Ectodermal cell (in vitro differentiated cells): ENCODE data around the gene MAGI1.
"Not testable (repeated sequence)": the region's sequence is repeated elsewhere in the genome, so short reads cannot be mapped to it uniquely, and the experiment has no call there.

Source experiments
- H3K27ac ChIP-seq: 2 replicates; pipeline ENCODE4 v1.7.0; 2013; ENCODE audit warnings: mild to moderate bottlenecking, low read depth, low read length; ENCODE audit not compliant: insufficient read depth, poor library complexity, severe bottlenecking
- H3K27me3 ChIP-seq: 2 replicates; pipeline ENCODE4 v1.7.0; 2013; ENCODE audit warnings: mild to moderate bottlenecking, low read length; ENCODE audit not compliant: insufficient read depth, control insufficient read depth, poor library complexity, severe bottlenecking
- H3K36me3 ChIP-seq: one replicate; pipeline ENCODE4 v1.7.0; 2013; ENCODE audit warnings: low read length; ENCODE audit not compliant: control insufficient read depth, insufficient read depth
- H3K4me1 ChIP-seq: one replicate; pipeline ENCODE4 v1.7.0; 2013; ENCODE audit warnings: low read length; ENCODE audit not compliant: control insufficient read depth, insufficient read depth
- H3K4me3 ChIP-seq: 2 replicates; pipeline ENCODE4 v1.7.0; 2013; ENCODE audit warnings: low read depth, low read length, control low read depth; ENCODE audit not compliant: insufficient read depth
- H3K9me3 ChIP-seq: 2 replicates; pipeline ENCODE4 v1.7.0; 2013; ENCODE audit warnings: mild to moderate bottlenecking, low read length, moderate library complexity; ENCODE audit not compliant: control insufficient read depth
- WGBS, 2 experiments: methylation state at CpG; one replicate each; pipeline ENCODE4 v1.1.7; 2013; ENCODE audit warnings: missing lambda C conversion rate in 2 of 2; 5-methylcytosine and 5-hydroxymethylcytosine counted together

Gene MAGI1

GRCh38 chr3:66066963-66067617 lies 28.4 kb upstream of the MAGI1 start:
- Histone ChIP-seq H3K9me3 (no peaks in the 10 kb centered on the region), H3K36me3 (no peaks in the 10 kb centered on the region), H3K27ac (no peak overlapping the region), H3K4me1 (no peaks in the 10 kb centered on the region), H3K27me3 (no peaks in the 10 kb centered on the region), H3K4me3 (no peak overlapping the region)
- WGBS, 2 experiments: 66 to 72% methylated on average over 3 to 4 of the region's 4 CpGs

- WGBS, 2 experiments: 70 to 71% methylated on average over 2 of the region's 2 CpGs
Measured at GRCh38 chr3:66055289-66055688, 16.6 kb upstream of the MAGI1 start.

GRCh38 chr3:66053550-66054094 lies 14.9 kb upstream of the MAGI1 start:
- 72 to 75% methylated on average over 7 of the region's 7 CpGs for WGBS, 2 experiments

More at GRCh38 chr3:66055289-66055688, 16.6 kb upstream of the MAGI1 start:
- H3K27me3 ChIP-seq: no peaks in the 10 kb centered on the region
- no peaks in the 10 kb centered on the region for H3K36me3 ChIP-seq
- no peak overlapping the region for H3K4me3 ChIP-seq
- no peak overlapping the region for H3K27ac ChIP-seq
- no peaks in the 10 kb centered on the region for H3K4me1 ChIP-seq
- H3K9me3 ChIP-seq: no peaks in the 10 kb centered on the region

GRCh38 chr3:66052721-66053549 lies 14.2 kb upstream of the MAGI1 start:
- H3K27me3 ChIP-seq: no peaks in the 10 kb centered on the region
- 56 to 91% methylated on average over 1 to 2 of the region's 2 CpGs for WGBS, 2 experiments
- H3K4me3 ChIP-seq: no peak overlapping the region
- H3K4me1 ChIP-seq: no peaks in the 10 kb centered on the region
- no peaks in the 10 kb centered on the region for H3K36me3 ChIP-seq
- no peaks in the 10 kb centered on the region for H3K9me3 ChIP-seq
- no peak overlapping the region for H3K27ac ChIP-seq

More at GRCh38 chr3:66053550-66054094, 14.9 kb upstream of the MAGI1 start:
- no peak overlapping the region for H3K4me3 ChIP-seq
- no peaks in the 10 kb centered on the region for H3K9me3 ChIP-seq
- H3K4me1 ChIP-seq: no peaks in the 10 kb centered on the region
- no peak overlapping the region for H3K27ac ChIP-seq
- no peaks in the 10 kb centered on the region for H3K36me3 ChIP-seq
- no peaks in the 10 kb centered on the region for H3K27me3 ChIP-seq

- H3K4me1 ChIP-seq: no peaks in the 10 kb centered on the region
- H3K27me3 ChIP-seq: no peaks in the 10 kb centered on the region
- H3K4me3 ChIP-seq: no peak overlapping the region
- H3K27ac ChIP-seq: no peak overlapping the region
- no peaks in the 10 kb centered on the region for H3K9me3 ChIP-seq
- H3K36me3 ChIP-seq: no peaks in the 10 kb centered on the region
- 90 to 96% methylated on average over 1 to 2 of the region's 2 CpGs for WGBS, 2 experiments
Measured at GRCh38 chr3:66050821-66051220, 12.1 kb upstream of the MAGI1 start.

GRCh38 chr3:66048051-66048395 lies 9.3 kb upstream of the MAGI1 start:
- Histone ChIP-seq H3K36me3 (no peaks in the 10 kb centered on the region), H3K27ac (no peak overlapping the region), H3K4me1 (no peaks in the 10 kb centered on the region), H3K4me3 (no peak overlapping the region), H3K27me3 (no peaks in the 10 kb centered on the region), H3K9me3 (no peaks in the 10 kb centered on the region)

GRCh38 chr3:66047311-66048050 lies 8.8 kb upstream of the MAGI1 start:
- no peaks in the 10 kb centered on the region for H3K27me3 ChIP-seq
- WGBS, 2 experiments: 77 to 82% methylated on average over 6 of the region's 6 CpGs
- H3K4me1 ChIP-seq: no peaks in the 10 kb centered on the region
- no peaks in the 10 kb centered on the region for H3K9me3 ChIP-seq
- H3K36me3 ChIP-seq: no peaks in the 10 kb centered on the region
- no peak overlapping the region for H3K4me3 ChIP-seq
- no peak overlapping the region for H3K27ac ChIP-seq

GRCh38 chr3:66046321-66046720 lies 7.6 kb upstream of the MAGI1 start:
- WGBS, 2 experiments: 86 to 92% methylated on average over 2 of the region's 2 CpGs
- H3K4me1 ChIP-seq, H3K36me3 ChIP-seq, H3K27me3 ChIP-seq, H3K4me3 ChIP-seq, H3K27ac ChIP-seq, H3K9me3 ChIP-seq: not testable (repeated sequence)

GRCh38 chr3:66041828-66042227 lies 3.1 kb upstream of the MAGI1 start:
- Histone ChIP-seq H3K27ac (no peak overlapping the region), H3K36me3 (no peaks in the 10 kb centered on the region), H3K27me3 (peaks cover 5% of the 10 kb centered on the region), H3K9me3 (no peaks in the 10 kb centered on the region), H3K4me3 (no peak overlapping the region), H3K4me1 (peaks cover 3% of the 10 kb centered on the region)

GRCh38 chr3:66041116-66041515 lies 2.4 kb upstream of the MAGI1 start:
- Histone ChIP-seq H3K27me3 (peaks cover 5% of the 10 kb centered on the region), H3K4me3 (no peak overlapping the region), H3K4me1 (peaks cover 9% of the 10 kb centered on the region), H3K36me3 (no peaks in the 10 kb centered on the region), H3K9me3 (no peaks in the 10 kb centered on the region), H3K27ac (no peak overlapping the region)
- WGBS, 2 experiments: 100% methylated on average over 1 of the region's 1 CpG
